GM12878 (cell line): ENCODE measurements around the gene XPNPEP3. TPM values are rescaled to one million over a fixed set of nuclear protein-coding genes. Genes with fewer than 3 reads are reported as not detected.

Experiments
- ASH2L ChIP-seq: fragments of 300-600, 200-600 bp; sonication (generic); IDR thresholded peaks from 2 replicates; pipeline ENCODE4 v1.6.1; 2017; ENCODE audit warnings: low read depth, mild to moderate bottlenecking, borderline replicate concordance
- BCLAF1 ChIP-seq: fragments of 450-650 bp; IDR thresholded peaks from 2 replicates; pipeline ENCODE4 v1.6.1; 2017; ENCODE audit warnings: antibody characterized with exemption, mild to moderate bottlenecking, moderate library complexity
- CHD2 ChIP-seq: IDR thresholded peaks from 2 replicates; pipeline ENCODE4 v1.6.1; 2011; ENCODE audit warnings: low read depth, low read length, improper control_type of control experiment, borderline replicate concordance
- CREB1 ChIP-seq: IDR thresholded peaks from 2 replicates; pipeline ENCODE4 v1.6.1; 2012; ENCODE audit warnings: low read depth, mild to moderate bottlenecking, inconsistent platforms
- CREM ChIP-seq: IDR thresholded peaks from 2 replicates; pipeline ENCODE4 v1.6.1; 2014; ENCODE audit warnings: antibody characterized with exemption, low read depth
- EZH2 ChIP-seq: IDR thresholded peaks from 2 replicates; pipeline ENCODE4 v1.6.1; 2012; ENCODE audit warnings: low read depth, mild to moderate bottlenecking, control low read depth, inconsistent platforms, low read length, borderline replicate concordance; ENCODE audit not compliant: control insufficient read depth
- FOS ChIP-seq: IDR thresholded peaks from 3 replicates; pipeline ENCODE4 v1.6.1; 2011; ENCODE audit warnings: borderline replicate concordance; ENCODE audit not compliant: insufficient read length; ENCODE audit errors: extremely low read depth
- FOXK2 ChIP-seq: fragments of 450-650 bp; IDR thresholded peaks from 2 replicates; pipeline ENCODE4 v1.6.1; 2017; ENCODE audit warnings: mild to moderate bottlenecking, moderate library complexity
- GATAD2B ChIP-seq: fragments of 450-650 bp; conservative IDR thresholded peaks from 2 replicates; pipeline ENCODE4 v1.6.1; 2017; ENCODE audit warnings: low read depth, mild to moderate bottlenecking, moderate library complexity
- HDAC2 ChIP-seq: fragments of 200-600 bp; sonication (generic); IDR thresholded peaks from 2 replicates; pipeline ENCODE4 v1.6.1; 2017
- IKZF2 ChIP-seq, 2 experiments: fragments of 450-650 bp; IDR thresholded peaks; 2 replicates each; pipeline ENCODE4 v1.6.1; 2017; ENCODE audit warnings: mild to moderate bottlenecking in 2 of 2, moderate library complexity in 2 of 2
- IRF5 ChIP-seq: fragments of 450-650 bp; IDR thresholded peaks from 2 replicates; pipeline ENCODE4 v1.6.1; 2017; ENCODE audit warnings: borderline replicate concordance
- MEF2B ChIP-seq: fragments of 450-650 bp; IDR thresholded peaks from 2 replicates; pipeline ENCODE4 v1.6.1; 2018; ENCODE audit warnings: mild to moderate bottlenecking, moderate library complexity; ENCODE audit not compliant: partially characterized antibody, poor library complexity, severe bottlenecking
- MTA3 ChIP-seq: IDR thresholded peaks from 2 replicates; pipeline ENCODE4 v1.6.1; 2012; ENCODE audit warnings: low read length, inconsistent platforms, borderline replicate concordance
- MYB ChIP-seq: fragments of 150-350 bp; IDR thresholded peaks from 2 replicates; pipeline ENCODE4 v1.6.1; 2014; ENCODE audit warnings: mild to moderate bottlenecking, low read depth, low read length, borderline replicate concordance
- PAX5 ChIP-seq: IDR thresholded peaks from 2 replicates; pipeline ENCODE4 v1.6.1; 2011; ENCODE audit warnings: low read depth, low read length, borderline replicate concordance
- PBX3 ChIP-seq: IDR thresholded peaks from 2 replicates; pipeline ENCODE4 v1.6.1; 2011; ENCODE audit warnings: mild to moderate bottlenecking, low read depth, low read length, moderate library complexity; ENCODE audit not compliant: insufficient replicate concordance
- POU2F2 ChIP-seq: IDR thresholded peaks from 3 replicates; pipeline ENCODE4 v1.6.1; 2011; ENCODE audit warnings: low read depth, mild to moderate bottlenecking, low read length, borderline replicate concordance
- RELA ChIP-seq: fragments of 450-650 bp; IDR thresholded peaks from 2 replicates; pipeline ENCODE4 v1.8.0; 2014; ENCODE audit warnings: borderline replicate concordance; ENCODE audit not compliant: partially characterized antibody
- SREBF2 ChIP-seq: IDR thresholded peaks from 2 replicates; pipeline ENCODE4 v1.6.1; 2012; ENCODE audit warnings: mild to moderate bottlenecking, low read length
- STAT3 ChIP-seq: IDR thresholded peaks from 2 replicates; pipeline ENCODE4 v1.6.1; 2011; ENCODE audit warnings: low read depth, low read length, improper control_type of control experiment
- SUZ12 ChIP-seq: fragments of 200-600 bp; sonication (generic); IDR thresholded peaks from one replicate; pipeline ENCODE4 v1.6.1; 2018; ENCODE audit warnings: antibody characterized with exemption, mild to moderate bottlenecking; ENCODE audit not compliant: unreplicated experiment
- TAF1 ChIP-seq: IDR thresholded peaks from 2 replicates; pipeline ENCODE4 v1.6.1; 2011; ENCODE audit warnings: mild to moderate bottlenecking, low read depth, low read length, borderline replicate concordance
- YY1 ChIP-seq: IDR thresholded peaks from 2 replicates; pipeline ENCODE4 v1.6.1; 2011; ENCODE audit warnings: low read depth, mild to moderate bottlenecking, low read length
- ZBED1 ChIP-seq: IDR thresholded peaks from 2 replicates; pipeline ENCODE4 v1.6.1; 2016; ENCODE audit warnings: borderline replicate concordance
- ZNF207 ChIP-seq: fragments of 450-650 bp; IDR thresholded peaks from 2 replicates; pipeline ENCODE4 v1.6.1; 2014; ENCODE audit warnings: antibody characterized with exemption, mild to moderate bottlenecking, borderline replicate concordance
- ZNF24 ChIP-seq: fragments of 450-650 bp; IDR thresholded peaks from 2 replicates; pipeline ENCODE4 v1.6.1; 2017; ENCODE audit warnings: antibody characterized with exemption, mild to moderate bottlenecking
- polyA plus RNA-seq, 11 experiments: library from polyadenylated mRNA; depleted of rRNA in 4 of 11; unstranded in 6 of 11; stranded (reverse) in 5 of 11; fragments of >200 nt; fragmentation: Nextera tagmentation in 4 of 11; fragmentation: Illumina TruSeq in 1 of 11; extraction: Ambion mirVana in 4 of 11; extraction: Trizol in 1 of 11; gene quantifications; 1 replicate in 1 of 11; 2 replicates in 10 of 11; pipeline versions ENCODE4 v1.2.1 to v1.2.3, GENCODE V29; 2011 to 2016; ENCODE audit warnings: inconsistent platforms in 2 of 11, missing spikeins in 2 of 11, low read depth in 1 of 11
- total RNA-seq, 4 experiments: library from RNA; depleted of rRNA in 3 of 4; stranded (reverse); fragments of >200 nt in 3 of 4; fragmentation: Illumina TruSeq in 1 of 4; extraction: Trizol in 1 of 4; gene quantifications; 2 replicates each; pipeline versions ENCODE4 v1.2.1 to v1.2.3, GENCODE V29; 2013 to 2021

Gene XPNPEP3
- total and polyA plus RNA-seq, 10 of the 15 experiments (the other 5 are each of a cell fraction or from before 2014, with no cell fraction given): 6.7 to 19.9 (median 11.7) TPM

GRCh38 chr22:40950962-40951794, 94.2 kb downstream of the XPNPEP3 start, which contains the start of gene RBX1 (continued):
- TF ChIP-seq SREBF2 (no peak), FOXK2 (peak; percentile 79), ZNF207 (peak; percentile 78; the same call in 1 of the 2 replicates), ZBED1 (no peak; the same call in 1 of the 2 replicates), CREM (peak; percentile 15; the same call in 1 of the 2 replicates), HDAC2 (0 out of 2 replicates have a peak, but pooled peaks have one; percentile 53), IRF5 (no peak), CREB1 (peak; percentile 80), CHD2 (peak; percentile 93), SUZ12 (no peak), PAX5 (0 out of 2 replicates have a peak, but pooled peaks have one; percentile 24), BCLAF1 (no peak), MTA3 (no peak), RELA (peak; percentile 81), TAF1 (peak; percentile 95), EZH2 (no peak), FOS (peak; percentile 57), ASH2L (no peak), MYB (no peak), MEF2B (no peak), POU2F2 (peak; percentile 94; the same call in 2 of the 3 replicates), ZNF24 (no peak), YY1 (peak; percentile 99), PBX3 (peak; percentile 96), GATAD2B (no peak), IKZF2 (IDR thresholded peaks at IDR 0.05) (no peak), STAT3 (no peak)
